Measurements from ENCODE around the gene CFAP126.

DNA sequence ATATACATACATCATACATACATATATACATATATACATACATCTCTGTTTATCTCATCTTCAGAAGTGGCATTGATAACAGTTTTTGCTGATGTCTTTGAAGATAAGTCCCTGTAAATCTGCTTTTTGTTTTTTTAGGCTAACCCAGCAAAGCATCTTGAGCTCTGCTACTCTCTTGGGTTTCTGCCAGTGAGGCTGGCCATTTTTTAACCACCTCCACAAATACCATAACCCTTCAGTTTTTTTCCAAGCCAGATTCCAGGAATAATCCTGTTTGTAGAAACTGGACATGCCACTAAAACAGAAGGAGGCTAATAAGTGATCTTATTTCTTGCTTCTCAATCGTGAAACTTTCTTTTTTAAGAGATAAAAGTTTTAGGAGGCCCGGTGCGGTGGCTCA, 31.9 kb downstream of the CFAP126 start:
- TF ChIP-seq, protein P1, sequence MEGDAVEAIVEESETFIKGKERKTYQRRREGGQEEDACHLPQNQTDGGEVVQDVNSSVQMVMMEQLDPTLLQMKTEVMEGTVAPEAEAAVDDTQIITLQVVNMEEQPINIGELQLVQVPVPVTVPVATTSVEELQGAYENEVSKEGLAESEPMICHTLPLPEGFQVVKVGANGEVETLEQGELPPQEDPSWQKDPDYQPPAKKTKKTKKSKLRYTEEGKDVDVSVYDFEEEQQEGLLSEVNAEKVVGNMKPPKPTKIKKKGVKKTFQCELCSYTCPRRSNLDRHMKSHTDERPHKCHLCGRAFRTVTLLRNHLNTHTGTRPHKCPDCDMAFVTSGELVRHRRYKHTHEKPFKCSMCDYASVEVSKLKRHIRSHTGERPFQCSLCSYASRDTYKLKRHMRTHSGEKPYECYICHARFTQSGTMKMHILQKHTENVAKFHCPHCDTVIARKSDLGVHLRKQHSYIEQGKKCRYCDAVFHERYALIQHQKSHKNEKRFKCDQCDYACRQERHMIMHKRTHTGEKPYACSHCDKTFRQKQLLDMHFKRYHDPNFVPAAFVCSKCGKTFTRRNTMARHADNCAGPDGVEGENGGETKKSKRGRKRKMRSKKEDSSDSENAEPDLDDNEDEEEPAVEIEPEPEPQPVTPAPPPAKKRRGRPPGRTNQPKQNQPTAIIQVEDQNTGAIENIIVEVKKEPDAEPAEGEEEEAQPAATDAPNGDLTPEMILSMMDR (IDR thresholded peaks at IDR 0.05) = no peak
- no peak for TF ChIP-seq POLR2A (IDR thresholded peaks at IDR 0.05)
